GM21381 (cell line): ENCODE results near the gene ZNF774.
"Not testable (repeated sequence)": the region's sequence is repeated elsewhere in the genome, so short reads cannot be mapped to it uniquely, and the experiment has no call there.

ENCODE experiments used
- ATAC-seq: cut with Tn5 transposase; IDR thresholded peaks from one replicate; pipeline ENCODE4 v1.9.1; 2021; ENCODE audit warnings: mild to moderate bottlenecking, moderate library complexity; ENCODE audit not compliant: unreplicated experiment

The ZNF774 gene

GRCh38 chr15:90388462-90389380, 36.6 kb downstream of the ZNF774 start:
- ATAC-seq = peak; percentile 43

GRCh38 chr15:90389513-90389912, 37.4 kb downstream of the ZNF774 start:
- ATAC-seq = no peak

GRCh38 chr15:90393040-90393439, 41.0 kb downstream of the ZNF774 start:
- no peak for ATAC-seq

- ATAC-seq = no peak
These were observed 42.0 kb downstream of the ZNF774 start for GRCh38 chr15:90394074-90394473.

- ATAC-seq = no peak
These were observed 42.8 kb downstream of the ZNF774 start for GRCh38 chr15:90394748-90395442.

GRCh38 chr15:90396321-90396720, 44.2 kb downstream of the ZNF774 start:
- no peak for ATAC-seq

GRCh38 chr15:90400005-90400758, 48.1 kb downstream of the ZNF774 start:
- no peak for ATAC-seq

- peak; percentile 99 for ATAC-seq
These were observed 48.8 kb downstream of the ZNF774 start for GRCh38 chr15:90400759-90401314.

- ATAC-seq = no peak
These were observed 49.4 kb downstream of the ZNF774 start for GRCh38 chr15:90401495-90401894.

- no peak for ATAC-seq
These were observed 50.1 kb downstream of the ZNF774 start for GRCh38 chr15:90402223-90402622.

GRCh38 chr15:90402767-90403166, 50.7 kb downstream of the ZNF774 start:
- no peak for ATAC-seq

- no peak for ATAC-seq
These were observed 53.0 kb downstream of the ZNF774 start for GRCh38 chr15:90405055-90405607.

- ATAC-seq = no peak
These were observed 55.3 kb downstream of the ZNF774 start for GRCh38 chr15:90407336-90407735.

- no peak for ATAC-seq
These were observed 55.8 kb downstream of the ZNF774 start for GRCh38 chr15:90407871-90408317.

- no peak for ATAC-seq
These were observed 56.6 kb downstream of the ZNF774 start for GRCh38 chr15:90408657-90409056.

- ATAC-seq = not testable (repeated sequence)
These were observed 57.5 kb downstream of the ZNF774 start for GRCh38 chr15:90409587-90409986.

GRCh38 chr15:90410316-90410715, 58.2 kb downstream of the ZNF774 start:
- ATAC-seq = not testable (repeated sequence)

- no peak for ATAC-seq
These were observed 59.1 kb downstream of the ZNF774 start for GRCh38 chr15:90411176-90411575.
